Measurements from ENCODE around the gene KCNMB2.

The KCNMB2 gene

GRCh38 chr3:178767581-178767980, 231.3 kb downstream of the KCNMB2 start:
- DNase-seq (ENCODE audit: insufficient read length, low spot score) (no peak), FAIRE-seq (no peak)
- TF ChIP-seq CTCF (IDR thresholded peaks at IDR 0.05; ENCODE audit: insufficient read depth, missing control alignments): no peak

- FAIRE-seq: no peak
- no peak for DNase-seq (ENCODE audit: insufficient read length, low spot score)
Measured at GRCh38 chr3:178768072-178768864, 232.0 kb downstream of the KCNMB2 start.

GRCh38 chr3:178771511-178771910, 235.3 kb downstream of the KCNMB2 start:
- no peak for TF ChIP-seq CTCF (IDR thresholded peaks at IDR 0.05; ENCODE audit: insufficient read depth, missing control alignments)
- no peak for DNase-seq (ENCODE audit: insufficient read length, low spot score)
- no peak for FAIRE-seq

More at GRCh38 chr3:178768072-178768864, 232.0 kb downstream of the KCNMB2 start:
- no peak for TF ChIP-seq CTCF (IDR thresholded peaks at IDR 0.05; ENCODE audit: insufficient read depth, missing control alignments)

GRCh38 chr3:178772746-178773145, 236.5 kb downstream of the KCNMB2 start:
- FAIRE-seq: no peak
- no peak for DNase-seq (ENCODE audit: insufficient read length, low spot score)
- TF ChIP-seq CTCF (IDR thresholded peaks at IDR 0.05; ENCODE audit: insufficient read depth, missing control alignments): no peak

- DNase-seq (ENCODE audit: insufficient read length, low spot score) (no peak), FAIRE-seq (no peak)
- TF ChIP-seq CTCF (IDR thresholded peaks at IDR 0.05; ENCODE audit: insufficient read depth, missing control alignments): no peak
Measured at GRCh38 chr3:178773358-178773757, 237.1 kb downstream of the KCNMB2 start.

- no peak for FAIRE-seq
- TF ChIP-seq CTCF (IDR thresholded peaks at IDR 0.05; ENCODE audit: insufficient read depth, missing control alignments): no peak
Measured at GRCh38 chr3:178777718-178778411, 241.6 kb downstream of the KCNMB2 start.

GRCh38 chr3:178778589-178778988, 242.4 kb downstream of the KCNMB2 start:
- no peak for TF ChIP-seq CTCF (IDR thresholded peaks at IDR 0.05; ENCODE audit: insufficient read depth, missing control alignments)
- no peak for FAIRE-seq
- no peak for DNase-seq (ENCODE audit: insufficient read length, low spot score)

More at GRCh38 chr3:178777718-178778411, 241.6 kb downstream of the KCNMB2 start:
- no peak for DNase-seq (ENCODE audit: insufficient read length, low spot score)

Measured in D721Med (cell line).